Erythroblast (primary cell): ENCODE measurements around the gene NOD1.
"Not testable (repeated sequence)": the region's sequence is repeated elsewhere in the genome, so short reads cannot be mapped to it uniquely, and the experiment has no call there.

Experiments
- DNase-seq, 2 experiments: peaks; one replicate each; lab custom pipeline; 2025; lab: John Stamatoyannopoulos, UW
- GATA1 ChIP-seq: IDR thresholded peaks from 2 replicates; pipeline ENCODE4 v1.6.1; 2011; ENCODE audit warnings: low read depth, mild to moderate bottlenecking, control low read depth, low read length, moderate library complexity
- POLR2A ChIP-seq: IDR thresholded peaks from 2 replicates; pipeline ENCODE4 v1.6.1; 2011; ENCODE audit warnings: mild to moderate bottlenecking, low read length

Gene NOD1

GRCh38 chr7:30421647-30422196 is 56.9 kb downstream of the NOD1 start:
- DNase-seq: no peak
- TF ChIP-seq POLR2A: no peak
- no peak for TF ChIP-seq GATA1

- no peak for DNase-seq
- TF ChIP-seq GATA1 (no peak), POLR2A (no peak)
Measured at GRCh38 chr7:30420662-30421061, 57.9 kb downstream of the NOD1 start.

- DNase-seq: not testable (repeated sequence)
Measured at GRCh38 chr7:30420080-30420479, 58.5 kb downstream of the NOD1 start.

GRCh38 chr7:30413864-30414263 is 64.7 kb downstream of the NOD1 start:
- TF ChIP-seq GATA1 (no peak), POLR2A (no peak)
- DNase-seq: peak in 1 of 2 experiments; percentile 14

- DNase-seq: peak; percentile 58 to 68
- no peak for TF ChIP-seq POLR2A
- TF ChIP-seq GATA1: no peak
Measured at GRCh38 chr7:30412782-30413504, 65.6 kb downstream of the NOD1 start.

- no peak for DNase-seq
- no peak for TF ChIP-seq GATA1
- TF ChIP-seq POLR2A: no peak
Measured at GRCh38 chr7:30411897-30412296, 66.7 kb downstream of the NOD1 start.

- TF ChIP-seq GATA1 (no peak), POLR2A (no peak)
- no peak for DNase-seq
Measured at GRCh38 chr7:30411173-30411572, 67.4 kb downstream of the NOD1 start.

- TF ChIP-seq GATA1 (no peak), POLR2A (no peak)
- no peak for DNase-seq
Measured at GRCh38 chr7:30406664-30407425, 71.7 kb downstream of the NOD1 start.

- no peak for DNase-seq
- TF ChIP-seq POLR2A (no peak), GATA1 (no peak)
Measured at GRCh38 chr7:30405179-30405578, 73.4 kb downstream of the NOD1 start.

- peak in 1 of 2 experiments; percentile 13 for DNase-seq
- no peak for TF ChIP-seq POLR2A
- TF ChIP-seq GATA1: no peak
Measured at GRCh38 chr7:30403477-30403876, 75.1 kb downstream of the NOD1 start.

- DNase-seq: no peak
- TF ChIP-seq GATA1: no peak
- no peak for TF ChIP-seq POLR2A
Measured at GRCh38 chr7:30396389-30396788, 82.2 kb downstream of the NOD1 start.

GRCh38 chr7:30395676-30396075 is 82.9 kb downstream of the NOD1 start:
- no peak for DNase-seq
- no peak for TF ChIP-seq GATA1

- no peak for DNase-seq
- TF ChIP-seq GATA1: no peak
- TF ChIP-seq POLR2A: no peak
Measured at GRCh38 chr7:30391806-30392205, 86.8 kb downstream of the NOD1 start.

GRCh38 chr7:30390736-30391636 is 87.6 kb downstream of the NOD1 start:
- DNase-seq: no peak
- TF ChIP-seq GATA1: no peak
- no peak for TF ChIP-seq POLR2A

- no peak for DNase-seq
- TF ChIP-seq GATA1 (no peak), POLR2A (no peak)
Measured at GRCh38 chr7:30389791-30390190, 88.8 kb downstream of the NOD1 start.
